T-helper 2 cell treated with Interferon-gamma antibody and Interleukin-4, amounts not matched to agents 5 μg/mL and 100 μg/mL, for 36 hours (primary cell): ENCODE data around the gene ATL2.

ENCODE experiments used
- DNase-seq: peaks from one replicate; pipeline ENCODE4 v3.0.0; 2021; ENCODE audit warnings: low spot score
- H3K27ac Mint-ChIP-seq: one replicate; pipeline ENCODE4 v1.8.0; 2021; ENCODE audit warnings: mild to moderate bottlenecking, mixed read lengths
- H3K27me3 Mint-ChIP-seq: one replicate; pipeline ENCODE4 v1.8.0; 2021; ENCODE audit warnings: low read depth, mixed read lengths
- H3K36me3 Mint-ChIP-seq: one replicate; pipeline ENCODE4 v1.8.0; 2021; ENCODE audit warnings: low read depth, mixed read lengths
- H3K4me1 Mint-ChIP-seq: one replicate; pipeline ENCODE4 v1.8.0; 2021; ENCODE audit warnings: low read depth, mixed read lengths
- H3K4me3 Mint-ChIP-seq: one replicate; pipeline ENCODE4 v1.8.0; 2022; ENCODE audit warnings: mild to moderate bottlenecking, moderate library complexity, mixed read lengths
- H3K9me3 Mint-ChIP-seq: one replicate; pipeline ENCODE4 v1.8.0; 2021; ENCODE audit warnings: mixed read lengths

ATL2 gene

GRCh38 chr2:38248707-38249106, 128.4 kb downstream of the ATL2 start:
- Mint-ChIP-seq H3K9me3 (no peaks in the 10 kb centered on the region), H3K36me3 (no peaks in the 10 kb centered on the region), H3K27ac (no peak overlapping the region), H3K4me1 (no peaks in the 10 kb centered on the region), H3K4me3 (no peak overlapping the region), H3K27me3 (peaks cover 3% of the 10 kb centered on the region)
- DNase-seq: no peak

GRCh38 chr2:38248255-38248654, 128.8 kb downstream of the ATL2 start:
- Mint-ChIP-seq H3K27ac (no peak overlapping the region), H3K4me1 (no peaks in the 10 kb centered on the region), H3K36me3 (no peaks in the 10 kb centered on the region), H3K9me3 (no peaks in the 10 kb centered on the region), H3K4me3 (no peak overlapping the region), H3K27me3 (peaks cover 3% of the 10 kb centered on the region)
- no peak for DNase-seq

DNA sequence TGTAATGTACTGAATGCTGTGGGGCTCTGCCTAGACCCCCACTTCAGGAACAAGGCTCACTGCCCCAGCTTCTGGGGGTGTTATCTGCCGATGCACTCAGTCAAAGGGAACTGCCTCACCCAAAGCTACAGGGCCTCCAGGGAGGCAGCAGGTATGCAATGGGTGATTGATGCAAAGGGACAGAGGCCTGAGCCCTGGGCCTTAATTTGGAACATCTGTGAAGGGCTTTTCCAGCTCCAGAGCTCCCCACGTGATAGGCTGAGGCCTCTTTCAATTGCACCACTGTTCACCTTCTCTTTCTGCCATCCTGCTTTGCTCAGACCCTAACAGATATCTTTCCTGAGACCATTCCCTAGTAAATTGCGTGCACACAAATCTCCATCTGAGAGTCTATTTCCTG, 131.0 kb downstream of the ATL2 start:
- peaks cover 11% of the 10 kb centered on the region for H3K27me3 Mint-ChIP-seq
- no peak for DNase-seq
- H3K4me1 Mint-ChIP-seq: no peaks in the 10 kb centered on the region
- no peak overlapping the region for H3K27ac Mint-ChIP-seq
- no peak overlapping the region for H3K4me3 Mint-ChIP-seq
- no peaks in the 10 kb centered on the region for H3K9me3 Mint-ChIP-seq
- no peaks in the 10 kb centered on the region for H3K36me3 Mint-ChIP-seq

DNA sequence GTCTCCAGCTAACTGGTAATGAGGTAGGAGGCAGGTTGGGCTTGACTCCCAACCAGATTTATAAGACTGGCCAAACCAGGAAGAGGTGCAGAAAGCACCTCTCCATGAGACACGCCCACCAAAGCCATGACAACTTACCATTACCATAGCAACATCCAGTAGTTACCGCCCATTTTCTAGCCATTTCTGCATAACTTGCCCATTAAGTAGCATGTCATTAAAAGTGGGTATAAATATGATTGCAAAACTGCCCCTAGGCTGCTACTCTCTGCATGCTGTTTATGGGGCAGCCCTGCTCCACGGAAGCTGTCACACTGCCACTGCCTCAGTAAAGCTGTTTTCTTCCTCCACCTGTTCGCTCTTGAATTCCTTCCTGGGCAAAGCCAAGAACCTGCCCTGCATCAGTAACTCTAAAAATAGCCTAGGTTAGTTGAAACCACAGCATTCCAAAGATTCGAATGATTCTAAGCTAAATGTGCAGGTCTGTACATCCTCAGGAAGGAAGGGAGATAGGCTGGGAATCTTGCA, 131.9 kb downstream of the ATL2 start:
- no peaks in the 10 kb centered on the region for H3K36me3 Mint-ChIP-seq
- no peak overlapping the region for H3K27ac Mint-ChIP-seq
- peaks cover 11% of the 10 kb centered on the region for H3K27me3 Mint-ChIP-seq
- DNase-seq: no peak
- H3K4me3 Mint-ChIP-seq: no peak overlapping the region
- H3K4me1 Mint-ChIP-seq: no peaks in the 10 kb centered on the region
- H3K9me3 Mint-ChIP-seq: no peaks in the 10 kb centered on the region

DNA sequence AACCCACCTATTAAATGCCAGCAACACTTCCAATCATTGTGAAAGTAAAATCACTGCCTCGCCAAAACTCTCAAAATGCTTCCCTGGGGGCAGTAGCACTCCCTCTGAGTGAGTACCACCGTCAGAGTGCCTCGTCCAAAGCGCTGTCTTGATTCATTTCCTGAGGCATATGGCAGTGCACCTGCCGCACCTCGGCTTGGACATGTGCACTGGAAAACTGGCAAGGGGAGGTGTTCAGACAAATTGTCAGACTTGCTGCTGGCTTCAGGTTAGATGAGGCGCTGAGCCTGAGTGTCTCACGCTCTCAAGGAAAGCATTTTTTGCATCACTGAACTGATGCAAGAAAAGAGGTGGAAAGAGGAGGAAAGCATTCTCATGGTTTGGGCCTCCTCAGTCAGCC, 132.8 kb downstream of the ATL2 start:
- H3K36me3 Mint-ChIP-seq: no peaks in the 10 kb centered on the region
- H3K4me1 Mint-ChIP-seq: no peaks in the 10 kb centered on the region
- peaks cover 11% of the 10 kb centered on the region for H3K27me3 Mint-ChIP-seq
- no peak overlapping the region for H3K27ac Mint-ChIP-seq
- DNase-seq: no peak
- no peak overlapping the region for H3K4me3 Mint-ChIP-seq
- no peaks in the 10 kb centered on the region for H3K9me3 Mint-ChIP-seq
